HPDE6-E6E7 (cell line): Measurements from ENCODE around the gene OR5W2.
A peak's percentile ranks its signal among the peaks of the same experiment; 100 is the strongest.
"Not testable (repeated sequence)": the region's sequence is repeated elsewhere in the genome, so short reads cannot be mapped to it uniquely, and the experiment has no call there.

Experiments
- DNase-seq: peaks from one replicate; pipeline ENCODE4 v3.0.0; 2011; ENCODE audit warnings: missing footprints; ENCODE audit errors: extremely low spot score

The OR5W2 gene

DNA sequence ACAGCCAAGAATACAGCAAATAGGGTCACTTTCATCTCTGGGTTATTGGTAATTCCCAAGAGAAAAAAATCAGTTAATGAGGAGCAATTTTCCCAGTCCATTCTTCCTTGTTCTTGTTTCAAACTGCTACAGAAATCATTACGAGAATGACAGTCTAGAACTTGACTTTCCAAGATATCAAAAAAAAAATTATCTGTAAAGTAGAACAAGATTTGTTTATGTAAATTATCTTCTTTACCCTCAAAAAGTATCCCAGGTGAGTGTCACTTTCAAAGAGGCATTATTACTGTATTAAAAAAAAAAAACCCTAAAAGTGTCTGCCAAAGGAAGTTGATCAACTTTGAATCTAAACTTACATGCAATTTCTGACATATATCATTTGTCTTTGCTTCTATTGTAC lies at the start of gene OR5W2:
TSS of gene OR5W2 (minus strand) at position 101 of the 400 bp plus-strand sequence. CDS start at position 101, 0 bp downstream.
- no peak for DNase-seq

DNA sequence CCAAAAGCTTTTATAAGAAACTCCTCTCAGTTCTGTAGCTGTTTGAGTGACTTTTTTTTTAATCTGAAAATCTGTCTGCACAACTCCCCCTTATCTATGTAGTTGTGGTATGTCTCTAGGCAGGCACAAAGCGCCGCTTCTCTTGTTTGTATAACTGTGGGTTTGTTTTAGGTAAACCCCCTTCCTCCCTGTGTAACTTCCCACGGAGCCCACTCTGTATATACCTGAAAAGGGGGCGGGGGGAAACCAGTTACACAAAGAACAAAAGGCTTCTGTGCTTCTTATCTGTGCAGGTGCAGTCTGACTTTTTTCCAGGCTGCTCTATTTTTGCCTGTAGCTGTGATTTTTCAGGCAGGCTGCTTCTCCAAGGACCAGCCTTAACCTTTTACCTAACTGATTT lies 42.1 kb upstream of the OR5W2 start:
- DNase-seq, result no peak

DNA sequence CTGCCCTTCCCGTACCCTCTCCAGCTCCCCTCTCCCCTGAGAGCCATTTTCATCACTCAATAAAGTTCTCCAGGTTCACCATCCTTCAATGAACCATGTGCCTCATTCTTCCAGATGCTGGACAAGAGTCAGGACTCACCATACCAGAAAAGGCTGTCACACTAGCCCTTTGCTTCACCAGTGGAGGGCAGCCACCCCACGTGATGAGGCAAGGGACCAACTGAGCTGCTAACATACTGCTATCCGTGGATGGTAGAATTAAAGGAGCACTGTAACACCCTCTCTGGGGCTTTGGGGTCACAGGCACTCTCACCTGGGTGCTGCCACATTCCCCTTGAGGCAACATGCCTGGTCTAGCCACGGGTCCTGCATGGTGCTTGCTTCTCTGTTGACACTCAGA lies 34.9 kb upstream of the OR5W2 start:
- no peak for DNase-seq

DNA sequence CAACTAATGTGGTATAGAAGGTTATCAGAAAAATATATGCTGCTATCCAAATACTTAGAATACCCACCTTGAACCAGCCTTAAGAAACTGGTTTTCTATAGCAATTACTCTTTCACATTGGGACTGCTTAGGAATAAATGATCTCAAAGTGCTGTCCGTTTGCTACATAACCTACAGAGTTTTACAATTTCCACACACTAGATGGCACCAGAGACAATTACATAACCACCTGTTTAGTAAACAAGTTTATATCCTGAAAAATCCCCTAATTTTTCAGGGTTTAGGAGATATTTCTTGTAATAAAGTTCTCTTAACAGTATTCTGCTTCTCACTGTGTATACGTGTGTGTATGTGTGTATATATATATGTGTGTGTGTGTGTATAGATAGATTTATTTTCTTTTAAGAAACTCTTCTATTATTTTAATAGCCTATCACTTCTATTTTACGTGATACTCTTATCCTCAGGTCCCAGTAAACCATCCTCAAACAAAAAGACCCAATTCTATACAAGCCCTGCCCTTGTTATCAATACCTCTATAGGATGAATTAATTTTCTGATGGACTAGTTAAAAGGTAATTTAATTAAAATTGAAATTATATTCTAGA lies 28.5 kb upstream of the OR5W2 start:
- DNase-seq, result peak; percentile 1

DNA sequence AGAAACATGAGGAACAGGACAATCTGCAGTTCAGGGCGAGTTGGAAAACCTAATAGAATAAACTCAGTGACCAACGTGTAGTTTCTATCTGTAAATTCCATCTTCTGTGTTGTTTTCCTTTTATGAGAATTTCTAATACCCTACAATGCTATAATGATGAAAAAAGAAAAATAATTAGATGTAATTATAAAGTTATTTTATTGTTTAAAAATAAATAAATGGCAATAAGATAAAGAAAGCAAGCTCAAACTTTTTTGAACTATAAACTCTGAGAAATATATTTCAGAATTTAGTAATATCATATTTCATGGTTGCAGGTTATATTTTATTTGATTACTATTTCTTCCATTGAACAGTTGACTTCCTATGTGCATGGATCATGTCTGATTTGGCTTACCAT lies 21.9 kb upstream of the OR5W2 start, which contains the start of gene OR5I1:
TSS of gene OR5I1 (minus strand) at position 101 of the 400 bp plus-strand sequence. CDS start at position 101, 0 bp downstream.
- DNase-seq, result no peak

DNA sequence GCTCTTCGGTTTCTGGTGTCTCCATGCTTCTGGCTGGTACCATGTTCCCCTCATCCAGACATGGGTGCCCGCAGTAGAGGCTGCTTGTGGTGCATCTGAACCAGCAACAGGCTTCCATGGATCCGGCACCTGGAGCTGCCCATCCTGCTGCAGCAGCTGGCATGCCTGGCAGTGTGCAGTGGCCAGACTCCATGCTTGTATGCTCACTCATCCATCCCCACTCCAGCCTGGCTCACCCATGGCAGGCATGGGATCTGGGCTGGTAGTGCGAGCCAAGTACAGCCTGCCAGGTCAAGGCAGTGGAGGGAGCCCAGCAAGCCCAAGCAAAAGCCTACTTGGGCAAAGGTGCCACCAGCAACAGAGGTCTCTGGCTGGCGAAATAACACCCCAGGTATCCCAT lies 6.2 kb upstream of the OR5W2 start:
- no peak for DNase-seq

DNA sequence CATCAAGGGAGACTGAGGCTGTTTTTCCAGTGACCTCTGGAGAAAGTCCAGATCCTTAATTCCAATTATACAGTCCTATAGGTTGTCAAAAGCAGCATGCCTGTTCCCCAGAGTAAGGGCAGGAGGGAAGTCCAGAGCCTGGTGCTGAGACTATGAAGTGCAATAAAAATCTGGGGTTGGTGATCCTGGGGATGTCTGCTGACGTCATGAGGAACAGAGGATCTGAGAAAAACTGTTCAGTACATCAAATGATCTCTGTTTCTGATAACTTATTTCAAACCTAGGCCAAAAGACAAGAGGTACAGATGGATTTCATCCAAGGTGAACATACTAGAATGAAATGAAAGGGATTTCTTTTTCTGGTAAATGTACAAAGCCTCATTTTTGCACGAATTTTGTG lies 12.1 kb downstream of the OR5W2 start:
- no peak for DNase-seq

DNA sequence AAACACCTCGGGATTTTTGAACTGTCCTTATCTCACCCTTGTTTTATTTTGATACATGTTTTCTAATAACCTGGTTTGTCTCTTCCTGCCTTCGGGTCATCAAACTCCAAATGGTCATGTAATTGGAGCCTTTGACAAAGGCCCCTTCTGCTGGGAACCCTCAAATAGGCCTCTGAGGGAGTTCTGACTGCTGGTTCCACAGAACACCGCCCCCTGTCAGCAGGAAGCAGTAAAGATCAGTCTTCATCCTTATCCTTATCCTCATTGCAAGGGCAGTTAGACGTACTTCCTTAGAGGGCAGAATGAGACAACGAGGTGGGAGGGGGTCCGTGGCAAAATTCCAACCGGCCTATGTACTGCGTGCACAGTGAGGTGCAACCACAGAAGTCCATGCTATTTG lies 19.2 kb downstream of the OR5W2 start:
- no peak for DNase-seq

DNA sequence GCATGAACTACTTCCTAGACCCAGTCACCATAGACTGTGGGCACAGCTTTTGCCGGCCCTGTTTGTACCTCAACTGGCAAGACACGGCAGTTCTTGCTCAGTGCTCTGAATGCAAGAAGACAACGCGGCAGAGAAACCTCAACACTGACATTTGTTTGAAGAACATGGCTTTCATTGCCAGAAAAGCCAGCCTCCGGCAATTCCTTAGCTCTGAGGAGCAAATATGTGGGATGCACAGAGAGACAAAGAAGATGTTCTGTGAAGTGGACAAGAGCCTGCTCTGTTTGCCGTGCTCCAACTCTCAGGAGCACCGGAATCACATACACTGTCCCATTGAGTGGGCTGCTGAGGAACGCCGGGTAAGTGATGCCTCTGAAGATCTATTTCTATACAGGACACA lies 28.9 kb downstream of the OR5W2 start:
- DNase-seq, result not testable (repeated sequence)

DNA sequence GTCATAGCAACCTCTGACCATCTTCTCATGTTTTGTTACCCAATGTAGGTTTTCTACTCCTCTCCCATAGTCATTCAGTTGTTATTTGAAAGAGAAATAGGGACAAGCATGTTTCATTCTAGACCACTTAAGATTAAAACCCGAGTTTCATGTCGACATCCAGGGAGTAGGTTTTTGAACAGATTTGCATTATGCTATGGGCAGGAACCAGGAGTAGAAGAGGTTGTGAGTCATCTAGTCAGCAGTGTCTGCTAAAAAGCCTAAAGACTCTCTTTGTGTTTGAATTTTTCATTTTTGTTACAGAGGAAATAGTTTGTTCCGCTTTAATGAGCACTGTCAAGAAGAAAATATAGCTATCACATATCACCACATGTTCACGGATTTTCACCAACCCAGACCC lies 29.4 kb downstream of the OR5W2 start:
- DNase-seq, result not testable (repeated sequence)

DNA sequence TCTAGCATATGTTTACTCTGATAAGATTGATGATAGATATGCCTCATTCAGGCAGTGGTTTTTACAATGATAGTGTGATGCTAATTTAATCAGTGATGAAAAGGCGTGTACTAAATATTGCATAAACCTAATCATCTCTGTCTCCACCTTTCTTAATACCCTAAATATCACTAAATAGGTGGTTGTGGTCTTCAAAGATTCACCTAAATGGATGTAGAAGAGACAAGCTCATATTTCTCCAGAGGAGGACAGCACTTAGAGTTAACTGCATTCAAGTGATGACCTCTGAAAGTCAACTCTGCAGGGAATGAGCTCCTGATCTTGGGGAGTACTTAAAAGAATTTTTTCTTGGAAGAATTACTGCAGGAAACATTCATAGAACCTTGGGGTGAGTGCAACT lies 31.4 kb downstream of the OR5W2 start, which contains the start of gene TRIM51:
TSS of gene TRIM51 (plus strand) at position 301 of the 400 bp plus-strand sequence. CDS start 2,132 bp downstream, outside the sequence.
- not testable (repeated sequence) for DNase-seq

DNA sequence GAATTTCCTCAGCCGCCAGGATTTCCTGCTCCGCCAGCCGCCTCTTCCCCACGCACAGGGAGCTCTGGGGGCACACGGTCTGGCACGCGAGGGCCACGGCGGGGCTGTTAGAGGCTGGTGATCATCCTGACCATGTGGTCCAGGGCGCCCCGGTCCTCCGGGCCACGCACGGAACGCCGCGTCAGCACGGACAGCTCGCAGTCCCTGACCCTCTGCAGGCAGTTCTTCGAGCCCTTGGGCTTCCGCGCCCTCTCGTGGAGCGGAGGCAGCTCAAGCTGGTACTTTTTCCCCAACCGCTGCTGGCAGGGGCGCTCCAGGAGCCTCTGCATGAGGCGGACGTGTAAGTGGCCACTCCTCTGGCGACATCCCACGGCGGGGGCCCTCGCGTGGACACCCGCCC lies 41.2 kb downstream of the OR5W2 start:
- not testable (repeated sequence) for DNase-seq

DNA sequence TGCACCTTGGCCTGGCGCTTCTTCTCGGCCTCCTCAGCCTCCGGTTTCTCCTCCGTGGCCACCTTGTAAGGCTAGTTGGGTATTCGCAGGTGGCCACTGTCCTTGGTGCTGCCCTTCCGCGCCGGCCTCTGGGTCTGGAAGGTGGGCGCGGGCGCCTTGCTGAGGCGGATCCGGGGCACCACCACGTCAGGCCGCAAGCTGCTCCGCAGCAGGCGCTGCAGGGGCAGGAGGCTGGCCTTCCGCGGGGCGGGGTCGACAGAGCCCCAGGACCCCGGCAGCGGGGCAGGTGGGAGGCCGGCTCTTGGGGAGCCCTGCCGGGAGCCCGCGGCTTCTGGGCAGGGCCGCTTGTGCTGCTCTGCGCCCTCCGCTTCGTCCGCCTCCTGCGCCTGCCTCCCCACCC lies 41.7 kb downstream of the OR5W2 start:
- not testable (repeated sequence) for DNase-seq

DNA sequence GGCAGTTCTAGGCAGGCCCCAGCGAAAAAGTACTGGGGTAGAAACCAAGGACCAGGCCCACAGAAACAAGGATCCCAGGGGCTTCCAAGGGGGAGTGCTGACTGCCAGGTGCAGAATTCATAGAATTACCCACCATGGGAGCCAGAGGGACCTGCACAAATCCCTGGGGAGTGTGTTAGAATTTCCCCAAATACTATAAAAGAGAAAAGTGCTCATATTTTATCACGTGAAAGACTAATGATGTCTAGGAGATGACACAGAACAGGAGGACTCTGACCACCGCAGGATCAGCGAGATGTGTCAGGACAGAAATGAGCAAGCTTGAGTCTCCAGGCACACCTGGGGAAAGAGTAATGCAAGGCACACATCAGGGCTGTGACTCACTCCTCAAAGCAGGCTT lies 47.0 kb downstream of the OR5W2 start:
- not testable (repeated sequence) for DNase-seq
